ENCODE data around the gene ZSWIM1.

GRCh38 chr20:45860560-45861220 lies 20.3 kb upstream of the ZSWIM1 start:
- TF ChIP-seq SUZ12 (IDR thresholded peaks at IDR 0.05; ENCODE audit: extremely low read depth, insufficient read depth, insufficient read length) (no peak), ZNF274 (IDR thresholded peaks at IDR 0.05; ENCODE audit: low read depth, low read length) (no peak)

Measured in NT2/D1 (cell line).